Gastroesophageal sphincter (tissue), 4 donors: ENCODE measurements around the gene SALL1. TPM values are rescaled to one million over a fixed set of nuclear protein-coding genes. Genes with fewer than 3 reads are reported as not detected.

Experiments
- ATAC-seq: fragments of 150-250 bp; one replicate; pipeline ENCODE4 v1.9.1; 2016; ENCODE audit warnings: mild to moderate bottlenecking, moderate library complexity
- H3K27ac ChIP-seq, 4 donors: fragments of 200-600 bp; sonication (generic) in 3 of 4; 1 replicate in 3 of 4; 2 replicates in 1 of 4; pipeline ENCODE4 v1.5.1; 2016 to 2019
- H3K27me3 ChIP-seq: fragments of 200-600 bp; sonication (generic); one replicate; pipeline ENCODE4 v1.5.1; 2019
- H3K36me3 ChIP-seq, 2 donors: fragments of 200-600 bp; sonication (generic); one replicate each; pipeline ENCODE4 v1.5.1; 2019; ENCODE audit warnings: control low read depth in 1 of 2
- H3K4me1 ChIP-seq, 3 donors: fragments of 200-600 bp; sonication (generic); 1 replicate in 2 of 3; 2 replicates in 1 of 3; pipeline ENCODE4 v1.5.1; 2016 to 2019; ENCODE audit warnings: control low read depth in 2 of 3
- H3K4me3 ChIP-seq, 2 donors: fragments of 200-600 bp; sonication (generic); one replicate each; pipeline ENCODE4 v1.5.1; 2019; ENCODE audit warnings: mild to moderate bottlenecking in 1 of 2, moderate library complexity in 1 of 2
- H3K9me3 ChIP-seq, 3 donors: fragments of 200-600 bp; sonication (generic); one replicate each; pipeline ENCODE4 v1.5.1; 2017 to 2019; ENCODE audit warnings: control low read depth in 2 of 3
- CTCF ChIP-seq, 4 experiments: fragments of 200-600 bp in 2 of 4; fragments of 450-650 bp in 2 of 4; sonication (generic) in 1 of 4; IDR thresholded peaks; one replicate each; pipeline ENCODE4 v1.5.1; 2017 to 2019; ENCODE audit warnings: antibody characterized with exemption in 4 of 4, mild to moderate bottlenecking in 2 of 4, moderate library complexity in 2 of 4
- EP300 ChIP-seq: sonication (generic); formaldehyde crosslinking; IDR thresholded peaks from one replicate; pipeline ENCODE4 v1.6.1; 2017; ENCODE audit warnings: antibody characterized with exemption, mild to moderate bottlenecking
- POLR2A ChIP-seq, 2 donors: fragments of 450-650 bp; IDR thresholded peaks; one replicate each; pipeline ENCODE4 v1.6.1; 2017; ENCODE audit warnings: antibody characterized with exemption in 2 of 2, mild to moderate bottlenecking in 2 of 2, moderate library complexity in 1 of 2
- POLR2AphosphoS5 ChIP-seq: sonication (generic); formaldehyde crosslinking; IDR thresholded peaks from one replicate; pipeline ENCODE4 v1.6.1; 2017; ENCODE audit warnings: antibody characterized with exemption
- WGBS, 2 donors: methylation state at CpG; one replicate each; pipeline ENCODE4 v1.1.5; 2018; ENCODE audit warnings: low coverage in 1 of 2; 5-methylcytosine and 5-hydroxymethylcytosine counted together
- total RNA-seq, 4 donors: library from RNA; depleted of rRNA; stranded (reverse); fragments of >200 nt; gene quantifications; one replicate each; pipeline ENCODE4 v1.1.0, GENCODE V29; 2016

Gene SALL1
- total RNA-seq, 4 donors from 2014 or later = not detected

GRCh38 chr16:51164574-51164973 lies 13.5 kb upstream of the SALL1 start:
- Histone ChIP-seq H3K4me3 (no peak overlapping the region), H3K36me3 (no peaks in the 10 kb centered on the region), H3K4me1 (no peaks in the 10 kb centered on the region), H3K27me3 (peaks cover 48% of the 10 kb centered on the region), H3K9me3 (no peaks in the 10 kb centered on the region), H3K27ac (no peak overlapping the region)
- ATAC-seq = no peak
- WGBS, 2 donors = 89 to 92% methylated on average over 1 to 2 of the region's 2 CpGs
- TF ChIP-seq POLR2AphosphoS5 = no peak
- no peak for TF ChIP-seq CTCF (IDR thresholded peaks at IDR 0.05)
- no peak for TF ChIP-seq POLR2A (IDR thresholded peaks at IDR 0.05)
- TF ChIP-seq EP300 = no peak

- no peak overlapping the region for H3K27ac ChIP-seq
- H3K9me3 ChIP-seq = no peaks in the 10 kb centered on the region
- TF ChIP-seq EP300 (no peak), POLR2A (IDR thresholded peaks at IDR 0.05) (no peak), POLR2AphosphoS5 (no peak), CTCF (IDR thresholded peaks at IDR 0.05) (no peak)
- no peaks in the 10 kb centered on the region for H3K4me1 ChIP-seq
- H3K4me3 ChIP-seq = no peak overlapping the region
- 41% methylated on average over 6 of the region's 6 CpGs; no CpG with 5 or more reads in 1 of the 2 donors for WGBS, 2 donors
- H3K36me3 ChIP-seq = no peaks in the 10 kb centered on the region
- no peak for ATAC-seq
- peaks cover 54% of the 10 kb centered on the region for H3K27me3 ChIP-seq
Observed at GRCh38 chr16:51163894-51164566, 13.0 kb upstream of the SALL1 start.

- Histone ChIP-seq H3K36me3 (no peaks in the 10 kb centered on the region), H3K27me3 (peaks cover 57% of the 10 kb centered on the region), H3K27ac (no peak overlapping the region), H3K4me3 (no peak overlapping the region), H3K9me3 (no peaks in the 10 kb centered on the region), H3K4me1 (no peaks in the 10 kb centered on the region)
- no peak for ATAC-seq
- 53 to 81% methylated on average over 2 of the region's 2 CpGs for WGBS, 2 donors
- TF ChIP-seq EP300 (no peak), POLR2A (IDR thresholded peaks at IDR 0.05) (no peak), CTCF (IDR thresholded peaks at IDR 0.05) (no peak)
Observed at GRCh38 chr16:51163366-51163765, 12.3 kb upstream of the SALL1 start.

- no peaks in the 10 kb centered on the region for H3K9me3 ChIP-seq
- peaks cover 74% of the 10 kb centered on the region for H3K27me3 ChIP-seq
- no peaks in the 10 kb centered on the region for H3K36me3 ChIP-seq
- H3K4me1 ChIP-seq = no peaks in the 10 kb centered on the region
- no peak for ATAC-seq
- TF ChIP-seq CTCF (IDR thresholded peaks at IDR 0.05) (no peak), POLR2A (IDR thresholded peaks at IDR 0.05) (no peak), POLR2AphosphoS5 (no peak), EP300 (no peak)
- 95% methylated on average over 2 of the region's 2 CpGs for WGBS, 2 donors
- no peak overlapping the region for H3K4me3 ChIP-seq
- no peak overlapping the region for H3K27ac ChIP-seq
Observed at GRCh38 chr16:51161440-51162195, 10.5 kb upstream of the SALL1 start.

- no peaks in the 10 kb centered on the region for H3K36me3 ChIP-seq
- ATAC-seq = no peak
- 59 to 67% methylated on average over 3 to 4 of the region's 6 CpGs for WGBS, 2 donors
- H3K27me3 ChIP-seq = peaks cover 84% of the 10 kb centered on the region
- H3K4me1 ChIP-seq = peaks cover 0 to 14% (median 9%) of the 10 kb centered on the region in 3 donors
- H3K4me3 ChIP-seq = no peak overlapping the region
- no peak overlapping the region for H3K27ac ChIP-seq
- no peaks in the 10 kb centered on the region for H3K9me3 ChIP-seq
- TF ChIP-seq CTCF (IDR thresholded peaks at IDR 0.05) = no peak
- TF ChIP-seq POLR2AphosphoS5 = no peak
- TF ChIP-seq POLR2A (IDR thresholded peaks at IDR 0.05) = no peak
- TF ChIP-seq EP300 = no peak
Observed at GRCh38 chr16:51159865-51160264, 8.8 kb upstream of the SALL1 start.
